Panc1 (cell line): Measurements from ENCODE around the gene AMPH. TPM values are rescaled to one million over a fixed set of nuclear protein-coding genes. Genes with fewer than 3 reads are reported as not detected.

ENCODE experiments used
- ATAC-seq: fragments of 200-7000 bp; cut with Tn5 transposase; 2 replicates; pipeline ENCODE4 v1.9.1; 2020; ENCODE audit warnings: mild to moderate bottlenecking, moderate library complexity
- BruUV-seq: library from RNA; stranded (reverse); fragments of 400-500 nt; replicated peaks from 2 replicates; lab custom pipeline; 2021; lab: Mats Ljungman, UMichigan
- CTCF ChIA-PET: fragments of 300-600 bp; sonication (Branson Sonifier 250); formaldehyde crosslinking; loops from one replicate; lab custom pipeline; 2022; ENCODE audit warnings: antibody characterized with exemption; lab: Charles Lee
- POLR2A ChIA-PET: fragments of 300-600 bp; sonication (Branson Sonifier 250); formaldehyde crosslinking; loops from one replicate; lab custom pipeline; 2022; ENCODE audit warnings: antibody characterized with exemption; lab: Charles Lee
- DNase-seq: peaks from one replicate; pipeline ENCODE4 v3.0.0-alpha.2; 2010; ENCODE audit warnings: low read depth, low spot score
- H3K27ac ChIP-seq: 2 replicates; pipeline ENCODE4 v1.5.1; 2011; ENCODE audit warnings: mild to moderate bottlenecking, low read length, inconsistent platforms
- H3K27me3 ChIP-seq: fragments of 200-500 bp; sonication (Bioruptor generic); 2 replicates; pipeline ENCODE4 v1.6.0; 2014; ENCODE audit warnings: low read length, inconsistent platforms; ENCODE audit not compliant: control insufficient read depth, insufficient read depth
- H3K36me3 ChIP-seq: fragments of 200-500 bp; sonication (Bioruptor generic); 2 replicates; pipeline ENCODE4 v1.5.1; 2014; ENCODE audit warnings: inconsistent platforms, mild to moderate bottlenecking, low read length, moderate library complexity; ENCODE audit not compliant: control insufficient read depth, insufficient read depth
- H3K4me1 ChIP-seq: 2 replicates; pipeline ENCODE4 v1.5.1; 2011; ENCODE audit warnings: inconsistent platforms, mild to moderate bottlenecking, low read length, moderate library complexity; ENCODE audit not compliant: control insufficient read depth, insufficient read depth
- H3K4me3 ChIP-seq, 2 experiments: 2 replicates each; pipeline ENCODE4 v1.5.1; 2011 to 2012; ENCODE audit warnings: low read depth in 2 of 2, low read length in 2 of 2, mild to moderate bottlenecking in 2 of 2, inconsistent platforms in 1 of 2, moderate library complexity in 1 of 2
- H3K9me3 ChIP-seq: fragments of 200-500 bp; sonication (Bioruptor generic); 2 replicates; pipeline ENCODE4 v1.5.1; 2014; ENCODE audit warnings: low read depth, mild to moderate bottlenecking, inconsistent platforms, low read length, moderate library complexity; ENCODE audit not compliant: control insufficient read depth, insufficient read depth
- POLR2AphosphoS5 ChIP-seq: IDR thresholded peaks from 2 replicates; pipeline ENCODE4 v1.6.1; 2012; ENCODE audit warnings: mild to moderate bottlenecking, low read depth, low read length, moderate library complexity
- REST ChIP-seq, 2 experiments: IDR thresholded peaks; 2 replicates each; pipeline ENCODE4 v1.6.1; 2011 to 2012; ENCODE audit warnings: low read depth in 2 of 2, control low read depth in 1 of 2, low read length in 1 of 2, mild to moderate bottlenecking in 1 of 2, moderate library complexity in 1 of 2; ENCODE audit not compliant: insufficient read depth in 1 of 2
- SIN3A ChIP-seq: IDR thresholded peaks from 2 replicates; pipeline ENCODE4 v1.6.1; 2012; ENCODE audit warnings: low read depth, mild to moderate bottlenecking, low read length, moderate library complexity, borderline replicate concordance; ENCODE audit not compliant: insufficient read depth
- TCF7L2 ChIP-seq: IDR thresholded peaks from 2 replicates; pipeline ENCODE4 v1.6.1; 2011; ENCODE audit warnings: mild to moderate bottlenecking, low read depth, low read length, inconsistent platforms
- in situ Hi-C: cut with HindIII; loops from 2 replicates; pipeline ENCODE4 v1.10.0; 2016; ENCODE audit warnings: low sequenced_read_pairs, low pct_unique_long_range_greater_than_20kb
- intact Hi-C: fragments of 100-400 bp; cut with micrococcal nuclease; formaldehyde crosslinking; loops from one replicate; pipeline ENCODE4 v1.10.0; 2022; ENCODE audit not compliant: unreplicated experiment
- total RNA-seq: library from RNA; stranded (reverse); gene quantifications from one replicate; pipeline ENCODE4 v1.2.1, GENCODE V29; 2021; ENCODE audit not compliant: unreplicated experiment
- TF ChIP-seq, protein P1 (sequence below): fragments of 450-650 bp; IDR thresholded peaks from 2 replicates; pipeline ENCODE4 v1.5.1; 2017; ENCODE audit warnings: mild to moderate bottlenecking

AMPH gene
- total RNA-seq, 1 experiment from 2014 or later: not detected

GRCh38 chr7:38675494-38676106 lies 44.4 kb upstream of the AMPH start:
- Histone ChIP-seq H3K4me1 (no peaks in the 10 kb centered on the region), H3K27me3 (no peaks in the 10 kb centered on the region; the same call in 1 of the 2 replicates), H3K27ac (no peak overlapping the region), H3K9me3 (no peaks in the 10 kb centered on the region), H3K4me3 (no peak overlapping the region), H3K36me3 (no peaks in the 10 kb centered on the region)
- TF ChIP-seq REST (IDR thresholded peaks at IDR 0.05; ENCODE audit: insufficient read depth in 1 of 2, low read depth in 2 of 2, low read length in 1 of 2) (no peak), POLR2AphosphoS5 (no peak), SIN3A (no peak), TCF7L2 (no peak)
- TF ChIP-seq, protein P1, sequence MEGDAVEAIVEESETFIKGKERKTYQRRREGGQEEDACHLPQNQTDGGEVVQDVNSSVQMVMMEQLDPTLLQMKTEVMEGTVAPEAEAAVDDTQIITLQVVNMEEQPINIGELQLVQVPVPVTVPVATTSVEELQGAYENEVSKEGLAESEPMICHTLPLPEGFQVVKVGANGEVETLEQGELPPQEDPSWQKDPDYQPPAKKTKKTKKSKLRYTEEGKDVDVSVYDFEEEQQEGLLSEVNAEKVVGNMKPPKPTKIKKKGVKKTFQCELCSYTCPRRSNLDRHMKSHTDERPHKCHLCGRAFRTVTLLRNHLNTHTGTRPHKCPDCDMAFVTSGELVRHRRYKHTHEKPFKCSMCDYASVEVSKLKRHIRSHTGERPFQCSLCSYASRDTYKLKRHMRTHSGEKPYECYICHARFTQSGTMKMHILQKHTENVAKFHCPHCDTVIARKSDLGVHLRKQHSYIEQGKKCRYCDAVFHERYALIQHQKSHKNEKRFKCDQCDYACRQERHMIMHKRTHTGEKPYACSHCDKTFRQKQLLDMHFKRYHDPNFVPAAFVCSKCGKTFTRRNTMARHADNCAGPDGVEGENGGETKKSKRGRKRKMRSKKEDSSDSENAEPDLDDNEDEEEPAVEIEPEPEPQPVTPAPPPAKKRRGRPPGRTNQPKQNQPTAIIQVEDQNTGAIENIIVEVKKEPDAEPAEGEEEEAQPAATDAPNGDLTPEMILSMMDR: no peak
- ATAC-seq (no peak), DNase-seq (no peak)
- POLR2A ChIA-PET: no interaction called here
- intact Hi-C loops (no loop called here), in situ Hi-C loops (no loop called here)
- CTCF ChIA-PET: no interaction called here
- BruUV-seq: no TSS peak

DNA sequence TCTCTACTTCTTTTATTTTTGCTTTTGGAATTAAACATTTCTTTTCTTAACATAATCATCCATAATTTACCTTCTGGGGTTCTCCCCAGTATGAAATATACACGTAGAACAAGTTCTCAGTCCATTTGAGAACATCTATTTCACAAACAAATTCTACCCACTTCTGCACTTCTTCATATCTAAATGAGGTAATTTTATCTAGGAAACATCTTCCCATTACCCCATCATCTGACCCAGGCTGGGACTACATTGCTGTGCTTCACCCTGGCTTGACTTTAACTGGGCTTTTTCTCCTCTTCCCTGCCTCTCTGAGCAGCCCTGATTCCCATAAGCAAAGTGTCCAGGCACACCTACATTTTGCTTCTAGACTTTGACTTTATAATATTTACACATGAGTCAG lies 43.3 kb upstream of the AMPH start:
- no peaks in the 10 kb centered on the region for H3K9me3 ChIP-seq
- no peak for DNase-seq
- H3K27me3 ChIP-seq: peaks cover 4% of the 10 kb centered on the region; the same call in 1 of the 2 replicates
- no TSS peak for BruUV-seq
- in situ Hi-C loops (no loop called here), intact Hi-C loops (no loop called here)
- TF ChIP-seq TCF7L2 (no peak), SIN3A (no peak), REST (IDR thresholded peaks at IDR 0.05; ENCODE audit: insufficient read depth in 1 of 2, low read depth in 2 of 2, low read length in 1 of 2) (no peak), POLR2AphosphoS5 (no peak)
- TF ChIP-seq, protein P1: no peak
- POLR2A ChIA-PET: no interaction called here
- no peak for ATAC-seq
- CTCF ChIA-PET: no interaction called here
- H3K4me3 ChIP-seq: no peak overlapping the region
- H3K4me1 ChIP-seq: no peaks in the 10 kb centered on the region
- no peak overlapping the region for H3K27ac ChIP-seq
- no peaks in the 10 kb centered on the region for H3K36me3 ChIP-seq
